HT1080 (cell line): Measurements from ENCODE around the gene SRGAP2C. TPM values are rescaled to one million over a fixed set of nuclear protein-coding genes. Genes with fewer than 3 reads are reported as not detected.
"Not testable (repeated sequence)": the region's sequence is repeated elsewhere in the genome, so short reads cannot be mapped to it uniquely, and the experiment has no call there.

Experiments used
- DNase-seq: peaks from one replicate; pipeline ENCODE4 v3.0.0-alpha.2; 2015; ENCODE audit warnings: low read depth
- total RNA-seq: library from RNA; depleted of rRNA; stranded (reverse); fragments of >200 nt; shearing (Covaris generic); gene quantifications from 2 replicates; pipeline ENCODE4 v1.2.3, GENCODE V29; 2014

Gene SRGAP2C
- total RNA-seq, 1 experiment from 2014 or later: 25.4 TPM

GRCh38 chr1:121226295-121226904, 41.6 kb downstream of the SRGAP2C start:
- not testable (repeated sequence) for DNase-seq

DNA sequence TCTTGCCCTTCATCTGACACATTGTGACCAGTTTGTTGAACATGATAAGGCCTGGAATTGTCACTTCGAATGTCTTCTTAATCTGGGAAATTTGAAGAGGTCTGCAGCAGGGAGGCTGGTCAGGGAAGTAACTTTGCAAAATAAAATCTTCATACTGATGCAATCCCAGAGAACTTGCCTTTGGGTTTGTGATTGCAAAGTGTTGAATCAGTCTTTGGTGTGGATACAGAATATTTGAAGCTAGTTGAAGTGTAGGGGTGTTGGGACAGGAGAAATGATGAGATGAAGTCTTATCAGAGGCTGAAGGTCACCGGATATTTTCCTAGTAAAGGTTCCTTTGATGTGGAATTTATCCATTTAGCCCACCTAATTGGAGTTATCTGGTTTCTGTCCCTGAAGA, 42.1 kb downstream of the SRGAP2C start:
- not testable (repeated sequence) for DNase-seq

- DNase-seq: not testable (repeated sequence)
Measured at GRCh38 chr1:121227544-121228330, 43.0 kb downstream of the SRGAP2C start.

DNA sequence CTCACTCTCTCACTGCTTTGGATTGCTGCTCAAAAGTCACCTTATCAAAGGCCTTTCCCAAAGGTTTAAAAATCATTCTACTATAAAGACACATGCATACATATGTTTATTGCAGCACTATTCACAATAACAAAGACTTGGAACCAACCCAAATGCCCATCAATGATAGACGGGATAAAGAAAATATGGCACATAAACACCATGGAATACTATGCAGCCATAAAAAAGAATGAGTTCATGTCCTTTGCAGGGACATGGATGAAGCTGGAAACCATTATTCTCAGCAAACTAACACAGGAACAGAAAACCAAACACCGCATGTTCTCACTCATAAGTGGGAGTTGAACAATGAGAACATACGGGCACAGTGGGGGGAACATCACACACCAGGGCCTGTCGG, 45.9 kb downstream of the SRGAP2C start:
- not testable (repeated sequence) for DNase-seq

- not testable (repeated sequence) for DNase-seq
Measured at GRCh38 chr1:121232445-121233125, 47.8 kb downstream of the SRGAP2C start.

DNA sequence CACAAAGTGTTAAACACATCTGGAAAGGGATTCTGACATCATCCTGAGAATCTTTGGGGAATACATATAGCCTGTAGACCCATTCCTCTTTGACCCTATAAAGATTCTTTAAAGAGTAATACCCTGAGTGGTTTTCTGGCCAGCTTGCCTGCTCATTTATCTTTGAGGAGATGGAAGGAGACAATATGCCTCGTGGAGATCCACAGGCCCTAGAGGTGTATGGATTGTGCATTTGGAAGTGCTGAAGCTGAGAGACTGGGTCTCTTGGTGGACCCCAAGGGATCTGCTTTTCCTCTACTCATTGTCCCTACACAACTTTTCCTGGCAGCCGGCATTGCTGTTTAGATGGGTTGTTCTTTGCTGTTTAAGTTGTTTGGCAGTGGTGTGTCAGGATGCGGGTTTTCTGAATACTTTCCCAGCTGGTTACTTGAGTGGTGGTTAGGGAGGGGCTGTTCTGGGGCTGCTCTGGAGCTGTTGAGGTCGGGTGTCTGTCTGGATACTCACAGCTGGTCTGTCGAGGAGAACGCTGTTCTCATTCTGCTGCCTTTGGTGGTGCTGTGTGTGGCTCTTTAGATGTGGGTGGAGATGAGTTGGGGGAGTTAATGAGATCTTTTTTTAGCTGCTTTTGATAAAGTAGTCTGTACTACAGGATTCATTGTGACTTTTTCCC, 49.5 kb downstream of the SRGAP2C start:
- DNase-seq: not testable (repeated sequence)

DNA sequence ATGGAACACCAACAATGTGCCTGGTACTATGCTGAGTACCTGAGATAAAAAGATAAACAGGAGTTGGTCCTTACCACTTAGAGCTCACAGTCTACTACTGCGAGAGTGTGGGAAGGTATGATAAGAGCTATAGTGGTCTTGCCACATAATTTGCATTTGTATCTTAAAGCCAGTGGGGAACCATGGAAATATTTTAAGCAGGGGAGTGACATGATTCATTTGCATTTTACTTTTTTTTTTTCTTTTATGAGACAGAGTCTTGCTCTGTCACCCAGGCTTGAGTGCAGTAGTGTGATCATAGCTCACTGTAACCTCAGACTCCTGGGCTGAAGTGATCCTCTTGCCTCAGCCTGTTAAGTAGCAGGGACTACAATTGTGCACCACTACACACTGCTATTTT, 53.6 kb downstream of the SRGAP2C start:
- not testable (repeated sequence) for DNase-seq

- not testable (repeated sequence) for DNase-seq
Measured at GRCh38 chr1:121243913-121244312, 59.1 kb downstream of the SRGAP2C start.

DNA sequence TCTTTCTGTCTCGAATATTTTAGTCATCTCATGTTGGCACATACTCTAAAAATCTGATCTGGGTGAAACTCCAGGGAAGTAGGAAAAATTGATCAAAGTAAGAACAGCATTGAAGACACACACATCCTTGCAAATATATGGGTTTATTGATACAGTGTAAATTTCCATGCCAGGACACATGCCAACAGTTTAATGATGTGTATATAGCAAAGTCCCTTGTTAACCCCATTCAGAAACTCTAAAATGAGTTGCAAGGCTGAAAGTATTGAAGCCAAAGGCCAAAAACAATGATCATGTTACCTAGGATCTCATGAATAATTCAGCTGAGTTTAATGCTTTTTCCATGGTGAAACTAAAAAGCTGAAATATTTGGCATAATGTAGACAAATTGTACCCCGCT, 61.6 kb downstream of the SRGAP2C start:
- not testable (repeated sequence) for DNase-seq

DNA sequence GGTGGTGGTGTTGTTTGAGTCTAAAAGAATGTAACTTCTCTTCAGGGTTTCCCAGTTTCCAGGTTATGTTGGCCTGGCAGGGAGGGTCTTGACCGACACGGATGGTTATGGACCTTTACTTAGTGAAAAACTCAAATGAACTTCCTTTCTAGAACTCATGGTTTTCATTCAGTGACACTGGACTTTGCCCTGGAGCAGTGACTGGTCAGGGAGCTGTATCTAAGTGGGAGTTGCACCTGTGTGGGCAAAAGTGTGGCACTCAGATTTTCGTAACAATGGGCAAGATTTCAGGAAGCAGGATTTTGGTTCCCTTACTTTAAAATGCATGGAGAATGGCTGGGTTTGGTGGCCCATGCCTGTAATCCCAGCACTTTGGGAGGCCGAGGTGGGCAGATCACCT, 67.9 kb downstream of the SRGAP2C start:
- DNase-seq: not testable (repeated sequence)

- DNase-seq: not testable (repeated sequence)
Measured at GRCh38 chr1:121254618-121255017, 69.8 kb downstream of the SRGAP2C start.

- not testable (repeated sequence) for DNase-seq
Measured at GRCh38 chr1:121257632-121258031, 72.9 kb downstream of the SRGAP2C start.

DNA sequence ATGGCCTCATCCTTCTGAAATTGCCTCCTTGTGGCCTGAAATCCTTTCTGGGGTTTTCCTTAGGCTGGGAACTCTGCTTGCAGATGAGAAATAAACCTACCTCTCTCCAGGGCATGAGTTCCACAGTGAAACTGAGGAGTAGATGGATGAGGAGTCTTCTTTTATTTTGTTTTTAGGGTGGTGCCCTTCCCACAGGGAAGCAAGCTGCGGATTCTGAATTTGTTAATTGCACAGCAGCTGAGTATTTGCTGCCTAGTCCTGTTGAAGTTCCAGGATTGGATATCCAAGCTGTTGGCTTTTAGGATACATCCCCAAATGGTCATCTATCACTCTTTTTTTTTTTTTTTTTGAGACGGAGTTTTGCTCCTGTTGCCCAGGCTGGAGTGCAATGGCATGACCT, 73.4 kb downstream of the SRGAP2C start:
- not testable (repeated sequence) for DNase-seq

GRCh38 chr1:121260205-121260604, 75.4 kb downstream of the SRGAP2C start:
- not testable (repeated sequence) for DNase-seq

GRCh38 chr1:121262163-121262562, 77.4 kb downstream of the SRGAP2C start:
- DNase-seq: not testable (repeated sequence)

DNA sequence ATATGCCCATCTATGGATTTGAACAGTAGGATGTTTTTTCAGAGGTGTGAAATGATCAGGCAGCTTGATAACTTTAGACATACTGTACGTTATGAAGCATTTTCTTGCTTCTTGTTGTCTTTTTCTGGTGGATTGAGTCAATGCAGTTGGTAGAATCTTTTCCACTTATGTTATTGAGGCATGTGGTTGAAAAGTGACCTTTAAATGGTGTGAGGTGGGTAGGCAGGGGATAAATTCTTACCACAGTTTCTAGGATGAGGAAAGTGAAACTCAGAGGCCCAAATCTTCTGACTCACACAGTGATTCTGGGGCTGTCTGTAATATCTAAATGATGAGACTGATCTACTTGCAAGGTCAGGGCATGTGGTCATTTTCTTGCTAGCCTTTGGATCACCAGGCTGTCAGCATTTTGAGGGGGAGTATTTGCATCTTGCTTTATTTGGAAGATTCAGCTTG, 79.0 kb downstream of the SRGAP2C start:
- peak; percentile 54 for DNase-seq

GRCh38 chr1:121267072-121267471, 82.3 kb downstream of the SRGAP2C start:
- DNase-seq: not testable (repeated sequence)

DNA sequence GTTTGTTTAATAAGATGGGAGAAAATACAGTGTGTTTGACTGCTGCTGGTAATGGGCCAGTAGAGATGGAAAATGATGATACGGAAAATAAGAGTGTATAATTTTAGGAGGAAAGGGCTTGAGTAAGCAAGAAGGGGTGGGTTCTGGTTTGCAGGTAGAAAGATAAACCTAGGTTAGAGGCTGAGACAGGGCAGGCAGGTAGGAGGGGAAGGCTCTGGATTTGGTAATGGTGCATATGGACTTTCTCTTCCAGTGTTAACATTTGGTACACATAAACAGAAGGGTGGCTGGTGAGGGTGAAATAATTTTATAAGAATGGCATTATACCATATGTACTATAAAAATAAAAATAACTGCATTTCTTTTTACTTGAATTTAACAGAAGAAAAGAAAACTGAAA, 84.5 kb downstream of the SRGAP2C start:
- DNase-seq: not testable (repeated sequence)

DNA sequence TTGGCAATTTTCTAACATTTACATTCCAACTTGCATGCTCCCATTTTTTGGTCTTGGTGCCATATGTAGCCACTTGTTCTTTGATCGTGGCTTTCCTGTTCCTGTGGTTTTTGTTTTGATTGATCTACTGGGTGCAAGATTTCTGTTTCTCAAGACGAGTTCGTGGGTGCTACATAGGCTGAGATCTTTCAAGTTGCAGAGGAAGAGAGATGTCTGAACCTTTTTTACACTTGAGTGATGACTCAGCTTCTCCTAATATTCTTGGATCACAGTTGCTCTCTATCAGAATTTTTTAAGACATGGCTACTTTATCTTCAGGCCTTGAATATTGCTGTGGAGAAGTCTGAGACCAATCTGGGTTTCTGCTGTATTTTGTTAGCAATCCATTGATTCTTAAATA, 85.2 kb downstream of the SRGAP2C start:
- DNase-seq: not testable (repeated sequence)

- DNase-seq: not testable (repeated sequence)
Measured at GRCh38 chr1:121271143-121271715, 86.5 kb downstream of the SRGAP2C start.

DNA sequence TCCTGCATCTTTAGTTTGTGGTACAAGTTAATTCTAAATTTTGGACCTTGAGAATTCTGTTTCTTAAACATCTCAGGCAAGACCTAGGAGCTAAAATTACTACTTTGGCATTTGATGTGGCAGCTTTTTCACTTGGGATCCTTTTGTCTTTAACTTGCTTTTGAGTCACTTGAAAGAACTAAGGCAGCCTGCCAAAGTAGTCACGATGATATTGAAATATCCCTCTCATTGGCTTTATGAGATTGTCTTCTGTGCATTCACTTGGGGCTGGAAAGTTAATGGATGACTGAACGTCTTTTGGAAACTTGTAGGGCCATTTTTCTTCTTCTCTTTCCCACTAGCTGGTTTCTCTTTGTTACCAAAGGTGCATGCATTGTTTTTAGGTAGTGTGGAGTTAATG, 90.7 kb downstream of the SRGAP2C start:
- DNase-seq: not testable (repeated sequence)
